Measurements from ENCODE around the gene TMPRSS5.

TMPRSS5 gene

DNA sequence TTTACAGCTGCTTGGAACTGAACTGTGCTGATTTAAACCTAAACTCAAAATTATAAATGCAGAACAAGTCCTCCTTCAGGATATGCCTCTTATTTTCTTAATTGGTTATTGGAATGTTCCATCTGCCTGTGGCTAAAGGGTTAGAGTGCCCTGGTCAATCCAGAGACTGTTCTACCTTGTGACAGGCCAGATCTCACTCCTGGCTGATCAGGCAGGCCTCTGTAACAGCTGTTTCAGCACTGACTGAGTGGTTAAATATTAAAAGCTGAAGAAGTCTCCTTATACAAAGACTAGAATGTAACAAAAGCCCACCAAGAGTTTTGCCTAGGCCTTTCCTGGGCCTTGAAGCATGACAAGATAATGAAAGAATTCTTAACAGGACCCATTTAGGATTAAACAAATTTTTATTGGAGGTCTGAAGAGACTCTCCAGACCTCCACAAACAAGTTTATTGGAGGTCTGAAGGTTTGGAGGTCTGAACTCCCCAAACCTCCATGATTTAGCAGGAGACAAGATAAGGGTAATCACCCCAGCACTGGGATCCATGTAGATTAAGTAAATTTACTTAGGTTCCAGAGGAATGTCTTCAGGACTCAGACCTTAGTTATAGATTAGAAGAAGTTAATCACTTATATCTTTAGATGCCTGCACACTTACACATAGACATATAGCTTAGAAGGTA lies 35.8 kb downstream of the TMPRSS5 start:
- no peak for DNase-seq (ENCODE audit: low spot score)

DNA sequence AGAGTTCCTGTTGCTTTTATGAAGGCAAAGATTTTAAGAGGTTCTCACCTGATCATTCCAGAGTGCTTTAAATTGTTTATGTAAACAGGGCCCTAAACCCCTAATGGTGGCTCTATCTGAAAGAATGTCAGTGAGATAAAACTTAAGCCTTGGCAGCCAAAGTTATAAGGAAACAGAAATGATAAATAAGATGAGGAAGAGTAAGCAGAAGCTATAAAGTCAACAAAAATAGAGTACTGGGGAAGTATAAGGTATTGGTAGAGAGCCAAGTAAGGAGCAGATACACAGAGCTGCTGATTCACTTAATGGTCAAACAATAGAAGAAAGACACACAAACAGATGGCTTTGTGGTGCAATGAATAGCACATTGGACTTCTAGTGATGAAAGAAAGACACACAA lies 37.9 kb downstream of the TMPRSS5 start:
- DNase-seq (ENCODE audit: low spot score): no peak

DNA sequence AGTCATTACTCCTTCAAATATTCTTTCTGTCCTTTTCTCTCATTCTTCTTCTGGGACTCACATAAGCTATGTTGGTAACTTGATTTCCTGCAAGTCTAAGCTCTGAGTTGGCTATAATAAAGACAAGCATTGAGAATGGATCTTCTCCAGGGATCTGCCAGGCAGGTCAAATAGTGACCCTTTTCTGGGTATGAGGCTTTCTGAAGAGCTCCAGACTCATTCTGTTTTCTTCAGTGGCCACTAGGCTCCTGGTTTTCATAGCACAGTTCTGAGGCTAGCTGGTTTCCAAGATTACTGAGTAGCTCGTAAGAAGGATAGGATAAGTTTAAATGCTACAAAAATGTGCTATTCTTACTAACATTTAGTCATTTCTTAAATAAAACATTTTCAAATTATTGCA lies 38.3 kb downstream of the TMPRSS5 start:
- DNase-seq (ENCODE audit: low spot score): no peak

DNA sequence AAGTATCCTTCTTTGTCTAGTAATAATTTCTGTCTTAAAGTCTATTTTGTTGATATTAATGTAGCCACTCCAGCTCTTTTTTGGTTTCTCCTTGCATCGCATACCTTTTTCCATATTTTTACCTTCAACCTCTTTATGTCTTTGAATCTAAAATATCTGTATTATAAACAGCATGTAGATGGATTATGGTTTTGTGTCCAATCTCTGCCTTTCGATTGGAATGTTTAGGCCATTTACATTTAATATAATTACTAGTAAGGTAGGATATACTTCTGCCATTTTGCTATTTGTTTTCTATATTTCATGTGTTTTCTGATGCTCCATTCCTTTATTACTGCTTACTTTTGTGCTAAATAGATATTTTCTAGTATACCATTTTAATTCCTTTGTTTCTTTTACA lies 39.5 kb downstream of the TMPRSS5 start:
- no peak for DNase-seq (ENCODE audit: low spot score)

DNA sequence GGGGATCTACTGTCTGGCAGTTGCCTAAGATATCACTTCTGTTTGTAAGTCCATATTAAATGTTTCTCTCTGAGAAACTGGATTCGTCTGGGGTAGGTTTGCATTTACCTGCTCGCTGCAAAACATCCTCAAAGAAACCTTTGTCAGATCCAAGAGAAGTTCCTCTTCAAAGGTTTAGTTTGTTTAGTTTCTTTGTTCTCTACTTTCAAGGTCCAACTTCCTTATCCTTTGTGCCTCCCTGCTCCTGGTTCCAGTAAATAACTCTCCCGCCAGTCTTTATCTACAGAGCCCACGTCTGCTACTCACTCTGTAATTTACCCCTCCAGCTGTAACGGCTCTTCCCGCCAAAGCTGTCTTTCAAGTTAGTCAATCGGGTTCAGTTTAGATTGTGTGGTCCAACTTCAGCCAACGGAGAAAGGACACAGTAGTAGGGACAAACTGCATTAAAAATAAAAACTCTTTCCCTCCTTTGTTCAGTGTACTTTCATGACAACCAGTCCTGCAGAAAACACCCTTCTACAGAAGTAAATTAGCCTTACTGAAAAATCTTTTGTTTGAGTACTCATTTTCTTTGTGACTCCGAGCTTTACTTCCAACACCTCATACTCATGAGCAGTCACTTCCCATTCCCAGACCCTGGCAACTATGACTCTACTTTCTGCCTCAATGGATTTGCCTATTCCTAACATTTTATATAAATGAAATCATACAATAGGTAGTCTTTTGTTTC lies 41.0 kb downstream of the TMPRSS5 start:
- no peak for DNase-seq (ENCODE audit: low spot score)

DNA sequence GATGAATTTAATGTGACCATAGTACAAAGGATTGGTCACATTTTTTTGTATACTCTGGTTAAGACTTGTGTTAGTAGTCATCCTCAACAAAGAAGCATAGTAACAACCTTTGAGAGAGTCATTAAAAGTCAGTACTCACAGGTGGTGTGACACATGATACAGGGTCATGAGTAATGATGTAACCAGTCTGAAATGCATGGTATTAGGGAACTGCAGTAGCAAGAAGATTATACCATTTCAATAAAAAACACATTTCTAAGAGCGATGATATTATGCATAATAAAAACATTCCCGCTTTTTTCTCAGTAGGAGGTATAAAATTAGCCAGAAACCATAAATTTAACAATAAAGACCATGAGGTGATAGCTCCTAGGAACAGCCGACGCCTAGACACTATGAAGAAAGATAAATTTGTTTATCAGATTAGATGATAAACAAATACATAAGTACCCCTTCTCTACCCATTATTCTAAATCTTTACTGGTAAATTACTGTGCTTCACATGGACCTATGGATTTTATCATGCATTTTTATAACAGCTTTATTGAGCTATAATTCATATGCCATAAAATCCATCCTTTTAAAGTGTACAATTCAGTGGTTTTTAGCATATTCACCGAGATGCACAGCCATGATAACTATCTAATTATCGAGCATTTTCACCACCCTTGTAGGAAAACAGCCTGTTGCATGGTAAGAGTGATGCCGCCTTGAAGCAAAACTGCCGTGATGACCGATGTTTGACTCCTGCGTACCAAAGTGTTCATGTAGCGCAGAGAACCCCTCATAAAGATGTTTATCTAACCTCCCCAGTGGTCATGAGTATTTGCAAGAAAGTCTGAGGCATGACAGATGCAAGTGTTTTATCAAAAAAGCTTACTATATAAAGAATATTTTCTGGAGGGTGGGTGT lies 41.8 kb downstream of the TMPRSS5 start:
- DNase-seq (ENCODE audit: low spot score): no peak

DNA sequence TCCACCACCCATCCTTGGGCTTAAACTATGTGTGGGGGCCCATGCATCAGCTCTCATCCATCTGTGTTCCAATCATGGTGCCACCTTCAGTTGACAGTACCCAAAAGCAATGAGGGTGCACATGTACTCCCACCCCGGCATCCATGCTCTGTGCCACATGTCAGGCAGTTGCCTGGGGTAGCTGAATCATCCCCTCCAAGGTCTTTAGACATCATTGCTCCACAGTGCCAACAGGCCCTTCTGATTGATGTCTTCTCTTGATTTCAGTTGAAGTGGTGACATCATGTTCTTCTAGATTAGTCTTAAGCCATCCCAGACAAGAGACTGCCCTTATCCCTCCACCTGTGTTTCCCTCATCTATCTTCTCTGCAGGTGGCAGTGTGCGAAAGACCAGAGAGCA lies 42.5 kb downstream of the TMPRSS5 start:
- no peak for DNase-seq (ENCODE audit: low spot score)

DNA sequence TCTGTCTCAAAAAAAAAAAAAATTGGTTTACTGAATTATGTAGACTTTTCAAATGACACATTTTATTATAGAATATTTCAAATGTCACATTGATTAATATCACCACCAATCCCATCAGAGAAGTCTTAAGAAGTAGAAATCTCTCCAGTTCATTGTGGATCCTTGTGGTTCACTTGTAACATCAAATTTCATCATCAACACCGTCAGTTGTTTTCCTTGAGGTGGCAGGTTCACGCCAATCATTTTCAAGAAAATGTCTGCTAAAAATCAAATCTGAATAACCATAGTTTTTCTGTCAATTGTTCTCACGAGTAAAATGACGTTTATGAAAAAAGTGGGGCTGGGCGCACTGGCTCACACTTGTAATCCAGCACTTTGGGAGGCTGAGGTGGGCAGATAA lies 50.3 kb downstream of the TMPRSS5 start:
- no peak for DNase-seq (ENCODE audit: low spot score)

DNA sequence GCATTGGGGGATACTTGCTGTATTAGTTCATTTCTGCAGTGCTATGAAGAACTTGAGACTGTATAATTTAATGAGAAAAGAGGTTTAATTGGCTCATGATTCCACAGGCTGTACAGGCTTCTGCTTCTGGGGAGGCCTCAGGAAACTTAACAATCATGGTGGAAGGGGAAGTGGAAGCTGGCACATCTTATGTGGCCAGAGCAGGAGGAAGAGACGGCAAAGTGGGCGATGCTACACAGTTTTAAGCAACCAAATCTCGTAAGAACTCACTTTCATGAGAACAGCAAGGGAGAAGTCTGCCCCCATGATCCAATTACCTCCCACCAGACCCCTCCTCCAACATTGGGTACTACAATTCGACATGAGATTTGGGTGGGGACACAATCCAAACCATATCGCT lies 55.1 kb downstream of the TMPRSS5 start:
- DNase-seq (ENCODE audit: low spot score): no peak

DNA sequence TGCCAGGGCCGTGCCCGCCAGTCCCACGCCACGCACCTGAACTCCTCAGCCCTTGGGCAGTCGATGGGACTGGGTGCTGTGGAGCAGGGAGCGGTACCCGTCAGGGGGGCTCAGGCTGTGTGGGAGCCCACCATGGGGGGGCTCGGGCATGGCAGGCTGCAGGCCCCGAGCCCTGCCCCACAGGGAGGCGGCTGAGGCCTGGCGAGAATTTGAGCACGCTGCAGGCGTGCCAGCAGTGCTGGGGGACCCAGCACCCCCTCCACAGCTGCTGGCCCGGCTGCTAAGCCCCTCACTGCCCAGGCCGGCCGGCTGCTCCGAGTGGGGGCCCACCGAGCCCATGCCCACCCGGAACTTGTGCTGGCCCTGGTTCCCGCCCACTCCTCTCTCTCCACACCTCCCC lies 56.8 kb downstream of the TMPRSS5 start:
- DNase-seq (ENCODE audit: low spot score): no peak

DNA sequence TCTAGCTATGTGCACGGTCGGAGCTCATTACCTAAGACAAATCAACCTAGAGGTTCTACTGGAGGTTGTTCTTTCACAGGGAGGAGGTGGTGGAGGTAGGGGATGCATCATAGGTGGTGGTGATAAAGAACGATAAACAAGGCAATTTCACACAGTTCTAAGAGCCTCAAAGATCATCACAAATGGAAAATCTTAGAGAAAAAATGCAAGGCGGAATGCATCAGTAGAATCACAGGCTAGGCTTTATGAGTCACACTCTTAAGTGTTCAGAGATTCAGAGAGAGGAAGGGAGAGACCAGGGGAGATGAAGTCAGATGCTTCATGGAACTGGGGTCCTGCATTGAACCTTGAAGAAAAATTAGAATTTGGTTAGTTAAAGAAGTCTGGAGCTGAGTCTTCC lies 58.3 kb downstream of the TMPRSS5 start:
- no peak for DNase-seq (ENCODE audit: low spot score)

DNA sequence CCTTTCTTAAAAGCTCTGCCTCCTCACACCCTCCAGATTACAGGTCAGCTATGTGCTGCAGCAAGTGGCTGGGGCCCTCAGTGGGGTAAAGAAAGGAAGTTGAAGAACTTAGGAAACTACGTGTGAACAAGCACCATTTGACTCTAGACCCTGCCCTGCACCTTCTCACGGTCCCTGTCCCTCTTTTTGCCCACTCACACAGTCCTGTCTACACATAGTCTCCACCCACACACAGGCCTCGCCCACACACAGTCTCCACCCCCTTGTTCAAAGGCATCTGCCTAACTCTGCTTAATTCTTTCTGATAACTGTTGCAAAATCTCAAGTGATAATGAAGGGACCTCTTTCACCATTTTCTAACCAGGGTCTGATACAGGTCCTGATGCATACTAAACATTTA lies 59.0 kb downstream of the TMPRSS5 start:
- no peak for DNase-seq (ENCODE audit: low spot score)

DNA sequence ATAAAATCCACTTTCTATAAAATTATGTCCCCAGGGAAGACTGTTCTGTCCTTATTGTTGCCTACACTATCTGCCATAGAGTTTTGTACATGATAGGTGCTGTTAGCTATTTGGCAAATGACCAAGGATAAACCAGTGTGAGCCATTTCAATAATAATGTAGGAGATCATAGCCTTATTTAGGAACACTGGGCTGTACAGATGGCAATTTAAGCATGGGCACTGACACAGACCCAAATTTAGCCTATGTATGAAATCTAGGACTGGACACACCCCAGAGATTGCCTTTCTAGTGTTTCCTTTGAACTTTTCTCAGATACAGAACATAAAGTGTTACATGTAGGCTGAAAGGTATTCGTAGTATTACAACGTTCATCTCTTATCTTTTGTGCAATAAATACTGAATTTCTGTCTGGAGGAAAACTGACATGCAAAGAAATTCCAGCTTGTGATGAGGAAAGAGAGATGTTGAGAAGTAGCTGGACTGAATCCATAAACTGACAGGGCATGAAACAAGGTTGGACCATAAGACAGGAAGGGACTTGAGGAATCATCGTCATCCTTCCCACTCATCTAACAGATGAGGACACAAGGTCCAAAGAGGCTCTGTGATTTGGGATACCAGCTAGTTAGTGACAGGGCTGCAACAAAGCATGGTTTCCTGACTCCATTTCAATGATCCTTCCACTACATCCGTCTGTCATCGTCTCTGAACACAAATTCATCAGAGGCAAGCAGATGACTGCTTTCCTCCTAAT lies 60.3 kb downstream of the TMPRSS5 start:
- DNase-seq (ENCODE audit: low spot score): no peak

DNA sequence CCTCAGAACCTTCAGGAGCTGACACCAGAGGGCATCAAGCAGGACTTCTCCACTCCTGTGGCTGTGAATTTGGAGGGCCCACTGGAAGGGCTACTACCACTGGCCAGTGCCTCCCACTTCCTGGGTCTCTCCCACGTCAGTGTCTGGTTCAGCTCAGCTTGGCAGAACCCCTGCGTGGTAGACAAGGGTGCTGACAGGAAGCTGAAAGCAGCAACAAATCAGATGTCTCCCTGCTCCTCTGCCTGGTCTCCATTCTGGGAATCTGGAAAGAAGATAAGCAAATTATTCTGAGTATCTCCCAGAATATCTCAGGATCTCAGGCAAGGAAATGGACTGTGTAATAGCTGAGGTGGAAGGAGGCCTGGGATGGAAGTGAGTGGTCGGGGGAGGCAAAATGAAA lies 61.5 kb downstream of the TMPRSS5 start:
- no peak for DNase-seq (ENCODE audit: low spot score)

DNA sequence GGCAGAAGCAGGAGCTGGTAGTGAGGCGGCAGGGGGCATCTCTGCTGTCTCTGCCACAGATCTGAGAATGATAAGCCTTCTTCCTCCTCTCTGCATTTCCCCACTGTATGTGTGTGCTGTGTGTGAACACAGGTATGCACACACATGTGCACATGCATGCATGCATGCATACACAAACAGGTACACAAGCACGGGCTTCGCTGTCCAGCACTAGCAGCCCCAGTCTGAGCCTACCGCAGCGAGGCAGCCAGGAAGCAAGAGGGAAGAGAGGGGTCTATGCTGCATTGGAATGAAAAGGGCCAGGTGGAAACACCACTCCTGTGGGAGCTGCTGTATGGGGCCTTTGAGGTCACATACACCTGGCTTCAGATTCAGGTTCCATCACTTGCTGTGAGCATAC lies 62.4 kb downstream of the TMPRSS5 start:
- DNase-seq (ENCODE audit: low spot score): no peak

DNA sequence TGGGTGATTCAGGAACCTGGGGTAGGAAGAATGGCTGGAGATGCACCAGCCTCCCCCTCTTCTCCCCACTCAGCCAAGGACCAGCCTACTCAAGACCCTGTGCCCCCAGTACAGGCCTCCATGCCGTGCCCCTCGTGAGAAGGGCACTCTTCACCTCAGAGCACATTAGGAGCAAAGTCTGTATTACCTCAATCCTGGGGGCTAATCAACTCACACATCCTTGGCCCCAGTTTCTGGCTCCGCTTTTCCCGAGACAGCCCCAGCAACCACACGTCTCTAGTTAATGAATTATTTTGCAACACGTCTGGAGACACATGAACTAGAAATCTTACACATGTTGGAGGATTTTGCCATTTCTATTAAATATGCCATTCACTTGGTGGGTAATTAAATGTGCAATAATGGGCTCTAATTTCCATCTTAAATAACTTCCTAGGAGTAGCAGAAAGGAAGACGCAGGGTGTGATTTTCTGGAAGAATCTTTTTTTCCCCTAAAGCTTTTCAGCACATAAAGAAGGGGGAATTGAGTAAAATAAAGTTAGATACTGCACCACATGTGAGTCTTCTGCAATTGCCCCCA lies 63.0 kb downstream of the TMPRSS5 start:
- no peak for DNase-seq (ENCODE audit: low spot score)

DNA sequence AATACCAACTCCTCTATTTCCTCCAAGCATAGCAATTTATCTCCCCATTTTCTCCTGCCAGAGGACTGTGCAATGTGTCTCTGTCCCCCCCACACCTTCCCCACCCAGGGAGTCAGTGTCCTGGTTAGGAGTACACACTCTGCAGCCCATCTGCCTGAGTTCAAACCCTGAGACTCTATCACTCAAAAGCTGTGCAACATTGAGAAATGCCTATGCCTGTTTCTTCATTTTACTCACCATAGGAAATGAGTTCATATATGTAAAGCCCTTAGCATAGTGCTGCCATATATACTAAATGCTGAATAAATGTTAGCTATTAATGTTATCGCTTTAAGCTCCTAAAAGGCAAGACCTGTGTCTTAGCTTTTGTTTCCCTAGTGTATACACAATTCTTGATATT lies 64.0 kb downstream of the TMPRSS5 start:
- no peak for DNase-seq (ENCODE audit: low spot score)

DNA sequence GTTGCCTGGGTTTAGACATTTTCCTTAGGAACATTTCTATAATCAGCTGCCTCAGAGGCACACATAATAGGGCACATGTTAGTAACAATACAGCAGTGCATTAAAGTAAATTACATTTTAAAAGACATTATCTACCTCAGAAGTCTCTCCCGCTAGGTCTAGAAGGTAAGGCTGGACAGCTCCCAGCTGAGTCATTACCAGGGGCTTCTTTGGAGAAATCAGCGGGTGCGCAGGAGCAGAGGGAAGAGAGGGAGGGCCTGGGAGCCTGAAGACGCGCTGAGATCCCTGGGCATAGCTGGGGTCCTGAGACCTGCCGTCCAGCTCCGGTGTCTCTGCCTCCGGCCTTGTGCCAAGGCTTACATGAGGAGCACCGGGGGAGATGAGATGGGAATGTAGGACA lies 67.7 kb downstream of the TMPRSS5 start:
- DNase-seq (ENCODE audit: low spot score): no peak

DNA sequence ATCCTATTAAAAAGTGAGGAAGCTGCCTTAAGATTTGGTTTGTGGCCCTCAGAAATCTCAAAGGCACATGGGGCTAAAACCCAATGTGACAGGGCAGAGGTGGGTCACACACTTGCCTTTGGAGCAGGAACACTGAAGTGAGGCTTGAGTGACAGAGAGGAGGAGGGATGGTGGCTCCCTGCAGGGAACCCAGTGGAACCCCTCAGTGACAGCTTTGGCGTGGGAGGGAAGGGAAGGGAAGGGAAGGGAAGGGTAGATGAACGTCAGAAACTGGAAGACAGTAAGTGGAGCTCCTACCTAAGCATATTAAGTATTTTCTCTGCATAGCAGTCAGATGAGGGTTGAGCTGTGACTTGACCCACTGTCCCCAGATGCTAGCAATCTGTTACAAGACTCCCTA lies 68.5 kb downstream of the TMPRSS5 start:
- DNase-seq (ENCODE audit: low spot score): no peak
